HL-60 (cell line): Measurements from ENCODE around the gene COL4A2.
A peak's percentile ranks its signal among the peaks of the same experiment; 100 is the strongest.

ENCODE experiments used
- DNase-seq, 2 experiments: peaks; one replicate each; pipeline ENCODE4 v3.0.0-alpha.2; 2010 to 2020; ENCODE audit warnings: low read depth in 1 of 2, low spot score in 1 of 2
- H3K27ac ChIP-seq: fragments of 250-450 bp; sonication (Bioruptor Pico); replicated peaks from 2 replicates; pipeline ENCODE4 v1.5.1; 2020; ENCODE audit warnings: mild to moderate bottlenecking, moderate library complexity
- H3K27me3 ChIP-seq: fragments of 250-450 bp; sonication (Bioruptor Pico); 2 replicates; pipeline ENCODE4 v1.5.1; 2021; ENCODE audit warnings: mild to moderate bottlenecking, moderate library complexity; ENCODE audit not compliant: insufficient read depth, poor library complexity, severe bottlenecking
- H3K4me3 ChIP-seq: replicated peaks from 2 replicates; pipeline ENCODE4 v1.5.1; 2011; ENCODE audit warnings: mild to moderate bottlenecking, control low read depth, low read length; ENCODE audit not compliant: insufficient read depth
- GABPA ChIP-seq: IDR thresholded peaks from 2 replicates; pipeline ENCODE4 v1.6.1; 2012; ENCODE audit warnings: low read depth
- POLR2AphosphoS5 ChIP-seq: IDR thresholded peaks from 2 replicates; pipeline ENCODE4 v1.6.1; 2012; ENCODE audit warnings: low read depth
- SPI1 ChIP-seq: IDR thresholded peaks from 2 replicates; pipeline ENCODE4 v1.6.1; 2012; ENCODE audit warnings: low read depth, mild to moderate bottlenecking, borderline replicate concordance
- TF ChIP-seq, protein P1 (sequence below): IDR thresholded peaks from one replicate; pipeline ENCODE4 v1.5.1; 2011; ENCODE audit warnings: low read length, control low read depth, inconsistent platforms; ENCODE audit not compliant: insufficient read depth
- TF ChIP-seq, protein P2 (sequence below): IDR thresholded peaks from 2 replicates; pipeline ENCODE4 v1.6.1; 2012; ENCODE audit warnings: low read depth; ENCODE audit not compliant: insufficient replicate concordance

COL4A2 gene

DNA sequence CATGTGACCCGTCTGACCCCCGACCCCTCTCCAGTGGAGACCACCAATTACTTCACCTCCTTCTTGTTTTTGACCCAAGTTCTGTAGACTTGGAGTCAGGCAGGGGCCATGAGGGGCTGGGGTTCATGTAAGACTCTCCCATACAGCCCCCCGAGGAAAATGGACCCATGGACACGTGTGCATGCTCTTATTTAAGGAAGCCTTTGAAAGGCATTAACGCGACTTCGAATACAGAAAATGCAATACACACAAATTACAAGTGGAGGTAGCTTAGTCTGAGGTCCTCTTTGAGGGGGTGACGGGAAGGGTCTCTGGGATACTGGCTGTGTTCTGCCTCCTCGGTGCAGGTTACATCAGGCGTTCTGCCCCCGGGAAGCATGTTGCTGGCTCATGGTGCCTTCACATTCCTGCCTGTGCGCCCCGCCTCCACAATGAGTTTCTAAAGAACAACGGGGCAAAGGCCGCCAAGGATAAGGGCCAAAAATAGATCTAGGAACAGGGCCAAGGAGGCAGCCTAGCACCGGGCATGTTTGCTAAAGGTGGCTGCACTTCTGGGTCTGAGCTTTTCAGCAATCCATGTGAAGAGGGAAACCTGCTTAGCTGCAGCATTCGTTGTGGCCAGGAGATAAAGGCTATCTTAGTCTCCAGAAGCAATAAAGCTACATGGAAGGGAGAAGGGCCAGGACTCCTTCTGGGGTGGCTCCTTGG, 199.9 kb downstream of the COL4A2 start:
- no peak overlapping the region for H3K27ac ChIP-seq
- no peak overlapping the region for H3K4me3 ChIP-seq
- TF ChIP-seq, protein P1, sequence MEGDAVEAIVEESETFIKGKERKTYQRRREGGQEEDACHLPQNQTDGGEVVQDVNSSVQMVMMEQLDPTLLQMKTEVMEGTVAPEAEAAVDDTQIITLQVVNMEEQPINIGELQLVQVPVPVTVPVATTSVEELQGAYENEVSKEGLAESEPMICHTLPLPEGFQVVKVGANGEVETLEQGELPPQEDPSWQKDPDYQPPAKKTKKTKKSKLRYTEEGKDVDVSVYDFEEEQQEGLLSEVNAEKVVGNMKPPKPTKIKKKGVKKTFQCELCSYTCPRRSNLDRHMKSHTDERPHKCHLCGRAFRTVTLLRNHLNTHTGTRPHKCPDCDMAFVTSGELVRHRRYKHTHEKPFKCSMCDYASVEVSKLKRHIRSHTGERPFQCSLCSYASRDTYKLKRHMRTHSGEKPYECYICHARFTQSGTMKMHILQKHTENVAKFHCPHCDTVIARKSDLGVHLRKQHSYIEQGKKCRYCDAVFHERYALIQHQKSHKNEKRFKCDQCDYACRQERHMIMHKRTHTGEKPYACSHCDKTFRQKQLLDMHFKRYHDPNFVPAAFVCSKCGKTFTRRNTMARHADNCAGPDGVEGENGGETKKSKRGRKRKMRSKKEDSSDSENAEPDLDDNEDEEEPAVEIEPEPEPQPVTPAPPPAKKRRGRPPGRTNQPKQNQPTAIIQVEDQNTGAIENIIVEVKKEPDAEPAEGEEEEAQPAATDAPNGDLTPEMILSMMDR: no peak
- TF ChIP-seq, protein P2, sequence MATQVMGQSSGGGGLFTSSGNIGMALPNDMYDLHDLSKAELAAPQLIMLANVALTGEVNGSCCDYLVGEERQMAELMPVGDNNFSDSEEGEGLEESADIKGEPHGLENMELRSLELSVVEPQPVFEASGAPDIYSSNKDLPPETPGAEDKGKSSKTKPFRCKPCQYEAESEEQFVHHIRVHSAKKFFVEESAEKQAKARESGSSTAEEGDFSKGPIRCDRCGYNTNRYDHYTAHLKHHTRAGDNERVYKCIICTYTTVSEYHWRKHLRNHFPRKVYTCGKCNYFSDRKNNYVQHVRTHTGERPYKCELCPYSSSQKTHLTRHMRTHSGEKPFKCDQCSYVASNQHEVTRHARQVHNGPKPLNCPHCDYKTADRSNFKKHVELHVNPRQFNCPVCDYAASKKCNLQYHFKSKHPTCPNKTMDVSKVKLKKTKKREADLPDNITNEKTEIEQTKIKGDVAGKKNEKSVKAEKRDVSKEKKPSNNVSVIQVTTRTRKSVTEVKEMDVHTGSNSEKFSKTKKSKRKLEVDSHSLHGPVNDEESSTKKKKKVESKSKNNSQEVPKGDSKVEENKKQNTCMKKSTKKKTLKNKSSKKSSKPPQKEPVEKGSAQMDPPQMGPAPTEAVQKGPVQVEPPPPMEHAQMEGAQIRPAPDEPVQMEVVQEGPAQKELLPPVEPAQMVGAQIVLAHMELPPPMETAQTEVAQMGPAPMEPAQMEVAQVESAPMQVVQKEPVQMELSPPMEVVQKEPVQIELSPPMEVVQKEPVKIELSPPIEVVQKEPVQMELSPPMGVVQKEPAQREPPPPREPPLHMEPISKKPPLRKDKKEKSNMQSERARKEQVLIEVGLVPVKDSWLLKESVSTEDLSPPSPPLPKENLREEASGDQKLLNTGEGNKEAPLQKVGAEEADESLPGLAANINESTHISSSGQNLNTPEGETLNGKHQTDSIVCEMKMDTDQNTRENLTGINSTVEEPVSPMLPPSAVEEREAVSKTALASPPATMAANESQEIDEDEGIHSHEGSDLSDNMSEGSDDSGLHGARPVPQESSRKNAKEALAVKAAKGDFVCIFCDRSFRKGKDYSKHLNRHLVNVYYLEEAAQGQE: no peak
- TF ChIP-seq POLR2AphosphoS5 (no peak), GABPA (no peak), SPI1 (no peak)
- H3K27me3 ChIP-seq: no peaks in the 10 kb centered on the region
- DNase-seq: no peak

DNA sequence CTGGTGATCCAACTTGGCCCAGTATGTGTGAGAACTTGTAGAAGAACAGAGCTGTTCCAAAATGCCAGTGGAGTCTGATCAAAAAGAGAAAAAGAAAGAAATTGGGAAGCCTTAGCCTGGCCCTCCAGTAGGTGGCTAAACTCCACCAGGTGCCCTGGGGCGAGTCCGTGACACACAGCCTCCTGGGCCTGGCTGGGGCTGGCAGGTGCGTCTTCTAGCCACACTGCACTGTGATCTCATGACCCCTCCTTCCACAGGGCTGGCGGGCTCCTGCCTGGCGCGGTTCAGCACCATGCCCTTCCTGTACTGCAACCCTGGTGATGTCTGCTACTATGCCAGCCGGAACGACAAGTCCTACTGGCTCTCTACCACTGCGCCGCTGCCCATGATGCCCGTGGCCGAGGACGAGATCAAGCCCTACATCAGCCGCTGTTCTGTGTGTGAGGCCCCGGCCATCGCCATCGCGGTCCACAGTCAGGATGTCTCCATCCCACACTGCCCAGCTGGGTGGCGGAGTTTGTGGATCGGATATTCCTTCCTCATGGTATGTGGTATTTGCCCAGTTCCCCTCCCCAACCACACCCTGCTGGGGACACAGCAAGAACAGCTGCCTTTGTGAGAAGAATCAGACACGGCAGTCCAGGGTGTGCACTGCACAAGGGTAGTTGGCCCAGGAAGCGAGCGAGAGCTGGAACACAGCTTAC, 200.7 kb downstream of the COL4A2 start:
- H3K4me3 ChIP-seq: no peak overlapping the region
- TF ChIP-seq SPI1 (no peak), GABPA (no peak), POLR2AphosphoS5 (no peak)
- TF ChIP-seq, protein P1: no peak
- TF ChIP-seq, protein P2: no peak
- no peak for DNase-seq
- H3K27ac ChIP-seq: no peak overlapping the region
- H3K27me3 ChIP-seq: no peaks in the 10 kb centered on the region

DNA sequence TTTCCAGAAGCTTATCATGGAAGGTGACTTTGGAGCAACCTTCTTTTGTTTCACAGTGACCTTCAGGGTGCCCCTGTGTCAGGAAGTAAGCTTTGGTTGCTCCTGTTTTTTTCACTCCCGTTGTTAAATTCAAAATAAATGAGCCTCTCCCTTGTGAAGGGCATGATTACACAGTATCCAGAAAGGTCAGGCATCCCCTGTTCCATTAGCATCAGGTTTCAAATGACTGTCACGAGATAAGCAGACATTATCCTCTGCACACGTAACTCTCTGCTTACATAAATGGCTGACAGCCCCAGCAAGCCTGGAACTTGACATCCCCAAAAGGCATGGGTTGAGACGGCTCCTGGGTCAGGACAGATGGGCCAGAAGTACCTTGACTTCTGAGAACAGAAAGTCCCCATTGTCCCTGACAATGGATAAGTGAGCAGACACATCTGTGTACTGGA, 202.4 kb downstream of the COL4A2 start:
- Histone ChIP-seq H3K4me3 (no peak overlapping the region), H3K27me3 (no peaks in the 10 kb centered on the region), H3K27ac (peak overlapping the region; percentile 71)
- no peak for DNase-seq
- TF ChIP-seq SPI1: no peak

DNA sequence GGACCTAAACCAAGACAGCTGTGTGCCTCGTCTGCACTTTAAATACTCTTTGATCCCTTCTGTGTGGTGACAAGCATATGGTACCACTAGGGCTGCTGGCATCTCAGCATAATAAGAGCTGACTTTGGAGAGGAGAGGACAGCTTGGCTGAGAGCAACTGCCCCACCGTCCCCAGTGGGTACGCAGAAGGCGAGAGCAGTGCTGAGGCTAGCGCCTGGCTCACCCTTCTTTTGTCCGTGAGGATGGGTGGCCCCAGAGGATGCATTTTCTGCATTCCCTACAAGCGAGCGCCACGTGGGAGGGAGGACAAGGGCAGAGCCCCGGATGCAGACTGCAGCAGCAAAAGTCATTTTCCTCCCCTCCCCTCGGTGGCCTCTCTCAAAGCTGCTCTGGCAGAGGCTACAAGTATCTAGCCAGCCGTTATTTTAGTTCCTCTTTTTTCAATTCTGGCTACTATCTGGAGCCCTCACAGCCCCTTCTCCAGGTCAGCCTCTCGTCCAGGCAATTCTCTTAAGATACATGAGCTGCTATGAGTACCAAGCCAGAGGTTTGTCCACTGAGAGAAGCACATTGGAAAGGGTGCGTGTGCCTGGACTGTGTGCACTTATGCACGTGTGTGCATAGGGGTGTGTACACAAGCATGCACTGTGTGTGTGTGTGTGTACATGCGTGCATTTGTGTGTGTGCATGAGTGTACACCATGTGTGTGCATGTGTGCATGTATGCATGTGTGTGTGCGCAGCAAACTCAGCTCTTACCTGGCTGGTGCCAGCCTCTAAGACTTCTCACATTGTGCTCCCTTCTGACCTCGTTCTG, 203.1 kb downstream of the COL4A2 start:
- TF ChIP-seq POLR2AphosphoS5 (peak; percentile 34), SPI1 (no peak)
- Histone ChIP-seq H3K4me3 (no peak overlapping the region), H3K27ac (peak overlapping the region; percentile 71), H3K27me3 (no peaks in the 10 kb centered on the region)
- DNase-seq: peak; percentile 55 to 93
